ENCODE data around the gene OVOL2.
A peak's percentile ranks its signal among the peaks of the same experiment; 100 is the strongest.

Gene OVOL2

DNA sequence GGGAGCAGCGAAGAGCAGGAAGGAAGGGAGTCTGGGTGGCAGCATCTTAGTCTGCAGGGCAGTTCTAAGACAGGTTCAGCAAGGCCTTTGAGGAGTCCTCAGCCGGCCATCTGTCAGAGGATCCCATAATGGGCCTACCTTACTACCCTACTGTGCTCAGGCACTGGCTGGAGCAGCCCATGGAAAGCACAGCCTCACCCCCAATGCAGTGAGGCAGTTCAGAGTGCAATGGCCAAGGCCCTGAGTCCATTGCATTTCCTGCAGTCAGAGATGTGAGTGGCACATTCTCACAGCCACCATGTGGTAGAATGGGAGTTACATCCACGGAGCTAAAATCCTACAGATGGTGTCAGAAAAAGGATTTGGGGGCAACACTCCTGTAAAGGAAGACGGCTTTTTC, 19.4 kb upstream of the OVOL2 start:
- no peak for DNase-seq
- Mint-ChIP-seq H3K4me3 (no peak overlapping the region), H3K9me3 (no peaks in the 10 kb centered on the region), H3K36me3 (ENCODE audit: low read depth) (no peaks in the 10 kb centered on the region), H3K27ac (no peak overlapping the region), H3K4me1 (ENCODE audit: low read depth) (no peaks in the 10 kb centered on the region), H3K27me3 (peaks cover 27% of the 10 kb centered on the region)

DNA sequence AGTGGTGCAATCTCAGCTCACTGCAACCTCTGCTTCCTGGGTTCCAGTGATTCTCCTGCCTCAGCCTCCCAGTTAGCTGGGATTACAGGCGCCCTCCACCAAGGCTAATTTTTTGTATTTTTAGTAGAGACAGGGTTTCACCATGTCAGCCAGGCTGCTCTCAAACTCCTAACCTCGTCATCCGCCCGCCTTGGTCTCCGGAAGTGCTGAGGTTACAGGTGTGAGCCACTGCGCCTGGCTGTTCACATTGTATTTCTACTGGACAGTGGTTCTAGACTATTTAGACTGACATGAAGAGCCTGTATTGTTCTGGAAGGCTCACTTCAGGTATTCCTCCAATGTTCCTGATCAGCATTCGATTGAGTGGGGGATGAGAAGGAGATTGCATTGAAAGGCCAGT, 14.8 kb upstream of the OVOL2 start:
- no peak for DNase-seq
- Mint-ChIP-seq H3K4me3 (no peak overlapping the region), H3K9me3 (no peaks in the 10 kb centered on the region), H3K4me1 (ENCODE audit: low read depth) (no peaks in the 10 kb centered on the region), H3K27ac (no peak overlapping the region), H3K36me3 (ENCODE audit: low read depth) (no peaks in the 10 kb centered on the region), H3K27me3 (peaks cover 27% of the 10 kb centered on the region)

DNA sequence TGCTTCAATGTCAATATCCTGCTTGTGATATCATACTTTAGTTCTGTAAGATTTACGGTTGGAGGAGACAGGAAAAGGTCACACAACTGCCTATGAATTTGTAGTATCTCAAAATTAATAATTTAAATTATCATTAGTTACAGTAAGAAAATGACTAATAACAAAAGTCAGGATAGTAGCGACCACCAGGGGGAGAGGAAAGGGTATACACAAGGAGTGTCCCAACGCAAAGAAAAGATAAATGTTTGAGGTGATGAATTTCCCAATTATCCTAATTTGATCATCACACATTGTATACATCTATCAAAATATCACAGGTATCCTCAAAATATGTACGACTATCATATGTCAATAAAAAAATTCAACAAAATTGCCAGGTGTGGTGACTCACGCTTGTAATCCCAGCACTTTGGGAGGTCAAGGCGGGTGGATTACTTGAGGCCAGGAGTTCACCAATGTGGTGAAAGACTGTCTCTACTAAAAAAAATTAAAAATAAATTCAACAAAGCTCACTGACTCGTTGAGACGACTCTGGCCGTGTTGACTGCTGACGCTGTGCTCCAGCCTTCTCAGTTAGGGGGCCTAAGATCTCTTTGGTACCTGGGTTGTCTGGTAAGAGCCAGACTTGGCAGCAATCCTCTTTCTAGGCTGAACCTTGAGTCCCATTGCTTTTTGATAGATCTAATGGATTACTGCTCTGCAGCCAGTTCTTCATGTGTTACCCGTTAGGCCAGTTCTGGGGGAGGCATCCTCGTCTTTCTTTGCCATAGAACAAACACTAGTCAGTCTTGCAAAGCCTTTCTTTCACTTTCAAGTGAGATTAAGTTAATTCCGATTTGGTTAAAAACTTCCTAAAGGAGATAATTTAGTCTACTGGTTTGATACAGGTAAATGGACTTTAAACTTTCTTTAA, 9.0 kb upstream of the OVOL2 start:
- Mint-ChIP-seq H3K36me3 (ENCODE audit: low read depth) (no peaks in the 10 kb centered on the region), H3K4me3 (no peak overlapping the region), H3K9me3 (no peaks in the 10 kb centered on the region), H3K4me1 (ENCODE audit: low read depth) (no peaks in the 10 kb centered on the region), H3K27me3 (peaks cover 14% of the 10 kb centered on the region), H3K27ac (no peak overlapping the region)
- DNase-seq, result no peak

DNA sequence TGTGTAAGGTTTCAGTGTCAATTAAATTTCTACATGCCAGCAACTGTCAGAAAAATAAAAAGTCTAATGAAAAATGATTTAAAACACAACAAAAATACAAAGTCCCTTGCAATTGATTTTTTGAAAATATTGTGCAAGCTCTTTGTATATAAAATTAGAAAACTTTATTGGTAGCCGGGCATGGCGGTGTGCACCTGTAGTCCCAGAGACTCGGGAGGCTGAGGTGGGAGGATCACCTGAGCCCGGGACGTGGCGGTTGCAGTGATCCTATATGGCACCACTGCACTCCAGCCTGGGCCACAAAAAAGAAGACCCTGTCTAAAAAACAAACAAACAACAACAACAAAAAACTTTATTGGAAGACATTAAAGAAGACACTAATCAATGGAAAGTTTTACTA, 6.0 kb upstream of the OVOL2 start:
- Mint-ChIP-seq H3K27ac (no peak overlapping the region), H3K27me3 (peaks cover 39% of the 10 kb centered on the region), H3K9me3 (no peaks in the 10 kb centered on the region), H3K4me1 (ENCODE audit: low read depth) (peaks cover 2% of the 10 kb centered on the region), H3K4me3 (no peak overlapping the region), H3K36me3 (ENCODE audit: low read depth) (no peaks in the 10 kb centered on the region)
- no peak for DNase-seq

DNA sequence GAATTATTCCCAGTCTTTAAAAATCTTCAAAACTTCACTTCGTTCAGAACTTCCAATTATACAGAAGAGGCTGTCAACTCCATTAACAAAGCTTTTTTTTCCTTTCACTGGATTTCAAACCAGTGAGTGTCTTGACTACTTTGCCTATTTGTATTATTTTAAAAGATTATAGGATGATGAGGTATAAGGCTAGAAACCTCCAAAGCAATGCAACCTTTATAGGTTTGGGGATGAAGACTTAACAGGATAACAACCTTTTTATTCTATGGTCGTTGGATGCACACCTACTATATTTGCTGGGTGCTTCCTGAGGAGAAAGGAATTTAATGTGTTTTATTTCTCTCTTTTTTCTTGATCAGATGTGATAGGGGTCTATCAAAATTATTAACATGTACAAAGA, 1.9 kb upstream of the OVOL2 start:
- Mint-ChIP-seq H3K27me3 (peaks cover 69% of the 10 kb centered on the region), H3K4me3 (no peak overlapping the region), H3K27ac (no peak overlapping the region), H3K9me3 (no peaks in the 10 kb centered on the region), H3K4me1 (ENCODE audit: low read depth) (peaks cover 15% of the 10 kb centered on the region), H3K36me3 (ENCODE audit: low read depth) (no peaks in the 10 kb centered on the region)
- no peak for DNase-seq

DNA sequence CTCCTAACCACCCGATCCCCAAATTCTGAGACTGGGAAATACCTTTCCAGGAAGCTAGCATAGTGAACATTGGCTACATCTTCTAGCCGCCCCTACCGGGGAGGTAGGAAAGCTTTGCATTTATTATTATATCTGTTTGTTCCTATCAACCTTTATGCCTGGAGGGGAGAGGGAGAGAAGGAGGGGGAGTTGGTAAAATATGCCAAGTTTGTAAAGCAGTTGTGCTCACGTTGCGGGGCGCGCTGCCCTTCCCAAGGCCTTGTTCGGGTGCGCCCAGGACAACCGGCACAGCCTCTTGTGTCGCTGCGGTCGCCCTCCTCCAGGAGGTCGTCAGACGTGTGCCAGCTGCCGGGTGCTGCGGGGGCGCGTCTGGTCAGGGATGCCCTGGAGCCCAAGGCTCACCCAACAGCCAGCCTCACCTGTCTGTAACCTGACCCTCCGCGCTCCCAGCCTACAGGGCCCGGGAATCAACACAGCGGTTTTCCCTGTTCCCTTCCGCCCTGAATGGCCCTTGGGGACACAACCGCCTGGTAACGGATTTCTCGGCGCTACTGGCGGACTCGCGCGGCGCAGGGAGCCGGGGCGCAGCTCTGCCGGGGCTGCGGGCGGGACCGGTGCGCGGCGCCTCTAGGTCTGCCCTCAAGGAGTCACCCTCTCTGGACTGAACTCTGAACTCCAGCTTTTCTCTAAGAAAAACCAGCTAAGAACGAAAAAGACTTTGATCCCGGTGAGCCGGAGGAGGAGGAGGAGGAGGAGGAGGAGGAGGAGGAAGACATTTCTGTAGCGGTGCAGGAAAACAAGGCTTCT, 1.1 kb upstream of the OVOL2 start:
- no peaks in the 10 kb centered on the region for H3K36me3 Mint-ChIP-seq (ENCODE audit: low read depth)
- no peak for DNase-seq

DNA sequence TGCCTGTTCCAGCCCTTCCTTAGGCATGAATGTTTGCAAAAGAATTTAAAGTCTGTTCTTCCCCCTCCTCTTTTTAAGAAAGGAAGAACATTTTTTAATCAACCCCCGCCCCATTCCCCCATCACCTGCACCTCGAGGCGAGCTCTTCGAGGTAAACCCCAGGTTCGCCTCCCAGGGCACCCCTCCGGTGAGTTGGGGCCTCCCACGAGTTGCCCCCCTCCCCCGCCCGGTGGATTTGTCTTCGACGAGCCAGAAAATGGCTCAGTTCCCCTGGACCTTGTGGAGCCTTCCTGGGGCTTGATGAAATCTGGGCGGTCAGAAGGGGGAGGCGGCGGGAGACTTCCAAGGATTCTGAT, 256 bp upstream of the OVOL2 start:
- Mint-ChIP-seq H3K27me3 (peaks cover 77% of the 10 kb centered on the region), H3K27ac (no peak overlapping the region), H3K4me1 (ENCODE audit: low read depth) (peaks cover 15% of the 10 kb centered on the region), H3K4me3 (peak overlapping the region; percentile 29), H3K9me3 (no peaks in the 10 kb centered on the region), H3K36me3 (ENCODE audit: low read depth) (no peaks in the 10 kb centered on the region)
- DNase-seq, result no peak

More for the DNA sequence above, 1.1 kb upstream of the OVOL2 start:
- H3K4me3 Mint-ChIP-seq, result no peak overlapping the region
- no peaks in the 10 kb centered on the region for H3K9me3 Mint-ChIP-seq
- H3K27me3 Mint-ChIP-seq, result peaks cover 71% of the 10 kb centered on the region
- H3K27ac Mint-ChIP-seq, result no peak overlapping the region
- H3K4me1 Mint-ChIP-seq (ENCODE audit: low read depth), result peaks cover 15% of the 10 kb centered on the region

DNA sequence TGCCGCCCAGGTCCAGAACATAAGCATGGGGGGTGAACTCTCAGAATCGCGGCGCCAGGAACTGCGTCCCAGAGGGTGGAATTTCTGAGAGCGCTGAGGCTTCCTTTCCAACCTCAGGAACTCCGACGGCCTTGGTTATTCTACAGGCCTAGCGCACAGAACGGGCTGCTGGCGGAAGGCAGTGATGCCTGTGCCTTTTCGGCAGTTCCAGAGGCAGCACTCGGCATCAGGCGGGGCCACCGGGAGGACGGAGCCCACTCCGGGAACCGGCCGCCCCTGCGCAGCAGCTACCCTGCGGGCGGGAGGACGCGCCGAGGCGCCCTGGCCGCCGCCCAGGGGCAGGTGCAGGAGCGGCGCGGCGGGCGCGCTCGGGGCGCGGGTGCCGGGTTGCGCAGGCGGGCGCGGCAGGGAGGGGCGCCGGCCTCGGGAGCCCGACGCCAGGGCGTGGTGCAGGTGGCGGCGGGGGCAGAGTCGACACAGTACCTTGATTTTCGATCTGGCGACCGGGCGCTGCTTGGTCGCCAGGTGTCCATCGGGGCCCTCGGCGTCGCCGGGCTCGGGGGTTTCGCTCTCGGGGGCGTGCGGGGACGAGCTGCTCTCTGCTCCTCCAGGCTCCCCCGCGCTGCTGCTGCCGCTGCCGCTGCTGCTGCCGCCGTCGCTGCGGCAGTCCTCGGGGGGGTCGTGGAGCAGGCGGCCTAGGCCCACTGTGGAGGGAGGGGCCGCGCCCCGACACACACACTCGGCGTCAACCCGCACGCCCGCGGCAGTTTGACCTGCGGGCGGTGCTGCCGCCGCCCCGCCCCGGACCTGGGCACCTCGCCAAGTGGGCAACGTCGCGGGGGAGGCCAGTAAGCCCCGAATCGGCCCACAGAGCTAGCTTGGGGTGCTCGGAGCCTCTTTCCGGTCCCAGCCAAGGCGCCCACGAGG, 1.3 kb downstream of the OVOL2 start:
- Mint-ChIP-seq H3K4me1 (ENCODE audit: low read depth) (peaks cover 15% of the 10 kb centered on the region), H3K27ac (no peak overlapping the region), H3K27me3 (peaks cover 80% of the 10 kb centered on the region), H3K4me3 (peak overlapping the region; percentile 56), H3K36me3 (ENCODE audit: low read depth) (no peaks in the 10 kb centered on the region), H3K9me3 (no peaks in the 10 kb centered on the region)
- peak; percentile 44 for DNase-seq

DNA sequence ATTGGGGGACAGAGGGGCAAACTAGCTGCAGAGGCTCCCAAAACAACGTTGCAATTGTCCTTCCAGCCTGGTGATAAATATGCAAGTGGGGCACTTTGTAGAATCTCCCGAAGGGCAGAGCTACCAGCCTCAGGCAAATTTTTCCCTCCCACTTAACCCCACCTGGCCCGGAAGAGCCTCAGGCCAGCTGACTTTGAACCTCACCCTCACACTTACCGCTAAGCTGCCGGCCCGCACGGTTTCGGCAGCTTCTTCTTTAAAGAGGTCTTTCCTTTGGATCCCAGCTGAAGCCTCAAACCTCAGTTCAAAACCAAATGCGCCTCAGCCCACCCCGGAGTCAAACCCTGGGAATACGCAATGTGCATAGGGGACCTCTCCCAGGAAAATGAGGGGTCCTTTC, 2.5 kb downstream of the OVOL2 start:
- no peak for DNase-seq
- no peak overlapping the region for H3K4me3 Mint-ChIP-seq
- no peaks in the 10 kb centered on the region for H3K9me3 Mint-ChIP-seq
- H3K4me1 Mint-ChIP-seq (ENCODE audit: low read depth), result peaks cover 15% of the 10 kb centered on the region
- peaks cover 74% of the 10 kb centered on the region for H3K27me3 Mint-ChIP-seq
- no peaks in the 10 kb centered on the region for H3K36me3 Mint-ChIP-seq (ENCODE audit: low read depth)
- H3K27ac Mint-ChIP-seq, result no peak overlapping the region

DNA sequence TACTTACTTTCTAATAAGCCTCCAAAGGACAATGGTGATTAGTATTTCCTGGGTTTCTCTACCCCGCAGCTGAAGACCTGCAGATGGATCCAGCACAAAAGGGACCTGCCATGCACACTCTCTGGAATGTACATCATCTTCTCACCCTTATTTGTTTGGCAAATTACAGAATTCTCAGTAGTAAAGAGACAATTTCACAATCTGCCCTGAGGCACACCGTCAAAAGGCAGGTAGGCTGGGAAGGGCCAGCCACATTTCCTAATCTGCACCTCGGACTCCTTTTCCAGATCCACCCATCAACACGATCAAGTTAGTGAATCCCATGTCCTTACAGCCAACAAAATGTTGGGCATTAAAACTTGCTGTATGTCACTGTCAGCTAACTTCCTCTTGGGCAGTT, 4.9 kb downstream of the OVOL2 start:
- Mint-ChIP-seq H3K4me1 (ENCODE audit: low read depth) (peaks cover 9% of the 10 kb centered on the region), H3K36me3 (ENCODE audit: low read depth) (no peaks in the 10 kb centered on the region), H3K4me3 (no peak overlapping the region), H3K27me3 (peaks cover 50% of the 10 kb centered on the region), H3K27ac (no peak overlapping the region), H3K9me3 (no peaks in the 10 kb centered on the region)
- no peak for DNase-seq

DNA sequence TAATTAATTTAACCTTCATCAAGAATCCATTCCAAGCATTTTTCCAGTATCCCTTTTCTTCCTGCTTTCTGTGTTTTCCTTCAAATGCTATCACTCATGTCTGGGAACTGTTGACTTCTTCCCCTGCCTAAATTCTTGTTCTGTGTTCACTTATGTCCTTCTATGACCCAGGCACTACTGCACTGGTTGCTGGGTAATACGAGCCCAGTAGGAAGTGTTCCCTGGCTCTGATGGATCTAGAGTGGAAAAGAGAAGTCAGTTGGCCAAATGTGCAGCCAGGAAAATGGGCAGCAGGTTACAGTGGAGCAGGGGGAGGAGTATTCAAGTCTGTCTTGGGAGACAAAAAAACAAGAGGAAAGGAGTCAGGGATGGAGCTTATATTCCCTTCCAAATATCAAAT, 7.1 kb downstream of the OVOL2 start:
- no peak overlapping the region for H3K4me3 Mint-ChIP-seq
- no peaks in the 10 kb centered on the region for H3K4me1 Mint-ChIP-seq (ENCODE audit: low read depth)
- no peak for DNase-seq
- H3K9me3 Mint-ChIP-seq, result no peaks in the 10 kb centered on the region
- H3K27me3 Mint-ChIP-seq, result peaks cover 40% of the 10 kb centered on the region
- H3K36me3 Mint-ChIP-seq (ENCODE audit: low read depth), result no peaks in the 10 kb centered on the region
- no peak overlapping the region for H3K27ac Mint-ChIP-seq

DNA sequence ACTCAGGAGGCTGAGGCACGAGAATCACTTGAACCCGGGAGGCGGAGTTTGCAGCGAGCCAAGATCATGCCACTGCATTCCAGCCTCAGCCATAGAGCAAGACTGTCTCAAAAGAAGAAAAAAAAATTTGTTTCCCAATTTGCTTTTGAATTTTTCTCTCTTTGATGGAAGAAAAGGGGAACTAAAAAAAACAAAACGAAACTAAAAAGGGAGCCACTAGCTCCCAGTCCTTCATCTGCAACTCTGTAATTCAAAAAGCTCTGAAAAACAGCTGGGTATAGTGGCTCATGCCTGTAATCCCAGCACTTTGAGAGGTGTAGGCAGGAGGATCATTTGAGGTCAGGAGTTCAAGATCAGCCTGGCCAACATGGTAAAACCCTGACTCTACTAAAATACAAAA, 9.5 kb downstream of the OVOL2 start:
- Mint-ChIP-seq H3K27ac (no peak overlapping the region), H3K4me1 (ENCODE audit: low read depth) (no peaks in the 10 kb centered on the region), H3K36me3 (ENCODE audit: low read depth) (no peaks in the 10 kb centered on the region), H3K27me3 (peaks cover 38% of the 10 kb centered on the region), H3K9me3 (peaks cover 3% of the 10 kb centered on the region), H3K4me3 (no peak overlapping the region)
- DNase-seq, result no peak

DNA sequence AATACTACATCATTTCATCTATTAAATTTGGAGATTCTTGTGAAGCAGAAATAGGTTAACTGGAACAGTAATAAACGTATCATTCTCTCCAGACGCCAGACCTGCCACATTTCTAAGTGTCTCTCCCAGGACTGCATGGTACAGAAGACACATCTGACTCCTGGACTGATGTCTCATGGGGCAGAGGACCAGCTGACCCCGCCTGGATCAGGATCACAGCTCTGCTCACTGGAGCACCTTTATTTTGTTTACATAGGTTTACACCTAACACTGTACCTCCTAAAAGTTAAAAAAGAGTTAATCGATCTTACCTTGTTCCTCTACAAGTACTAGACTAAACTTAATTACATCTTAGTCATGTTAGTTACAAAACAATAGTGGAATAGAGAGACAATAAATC, 11.2 kb downstream of the OVOL2 start:
- Mint-ChIP-seq H3K27ac (no peak overlapping the region), H3K4me3 (no peak overlapping the region), H3K27me3 (peaks cover 32% of the 10 kb centered on the region), H3K4me1 (ENCODE audit: low read depth) (no peaks in the 10 kb centered on the region), H3K9me3 (peaks cover 5% of the 10 kb centered on the region), H3K36me3 (ENCODE audit: low read depth) (no peaks in the 10 kb centered on the region)
- no peak for DNase-seq

DNA sequence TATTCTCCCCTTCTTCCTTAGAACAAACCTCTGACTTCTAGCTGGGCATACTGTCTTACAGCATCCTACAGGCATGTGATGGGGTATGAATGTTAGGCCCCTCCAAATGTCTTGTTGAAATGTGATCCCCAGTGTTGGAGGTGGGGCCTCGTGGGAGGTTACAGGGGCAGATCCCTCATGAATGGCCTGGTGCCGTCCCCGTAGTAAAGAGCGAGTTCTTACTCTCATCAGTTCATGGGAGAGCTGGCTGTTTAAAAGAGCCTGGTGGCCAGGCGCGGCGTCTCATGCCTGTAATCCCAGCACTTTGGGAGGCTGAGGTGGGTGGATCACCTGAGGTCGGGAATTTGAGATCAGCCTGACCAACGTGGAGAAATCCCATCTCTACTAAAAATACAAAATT, 15.5 kb downstream of the OVOL2 start:
- no peak overlapping the region for H3K4me3 Mint-ChIP-seq
- peaks cover 36% of the 10 kb centered on the region for H3K27me3 Mint-ChIP-seq
- peaks cover 5% of the 10 kb centered on the region for H3K9me3 Mint-ChIP-seq
- H3K36me3 Mint-ChIP-seq (ENCODE audit: low read depth), result no peaks in the 10 kb centered on the region
- H3K4me1 Mint-ChIP-seq (ENCODE audit: low read depth), result no peaks in the 10 kb centered on the region
- no peak for DNase-seq
- H3K27ac Mint-ChIP-seq, result no peak overlapping the region
